HG03095 (cell line): ENCODE results near the gene STK17A.
A peak's percentile ranks its signal among the peaks of the same experiment; 100 is the strongest.

Experiments
- ATAC-seq: cut with Tn5 transposase; IDR thresholded peaks from one replicate; pipeline ENCODE4 v1.9.1; 2021; ENCODE audit warnings: moderate library complexity; ENCODE audit not compliant: unreplicated experiment

STK17A gene

DNA sequence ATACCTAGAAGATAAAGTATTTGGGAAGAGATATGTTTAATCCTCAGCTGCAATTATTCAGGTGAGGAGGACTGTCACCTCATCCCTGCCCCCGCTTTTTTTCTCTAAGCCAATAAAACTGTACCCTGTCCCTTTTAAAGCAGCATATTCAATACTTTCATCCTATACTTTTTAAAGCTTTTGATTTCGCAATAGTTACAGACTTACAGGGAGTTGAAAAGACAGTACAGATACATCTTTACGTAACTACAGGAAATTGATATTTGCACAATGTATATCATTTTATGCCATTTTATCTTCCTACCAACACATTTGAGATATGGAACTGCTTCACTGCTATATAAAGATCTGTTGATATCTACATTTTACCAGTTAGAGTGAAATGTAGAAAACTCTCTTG lies 47.6 kb downstream of the STK17A start:
- no peak for ATAC-seq

DNA sequence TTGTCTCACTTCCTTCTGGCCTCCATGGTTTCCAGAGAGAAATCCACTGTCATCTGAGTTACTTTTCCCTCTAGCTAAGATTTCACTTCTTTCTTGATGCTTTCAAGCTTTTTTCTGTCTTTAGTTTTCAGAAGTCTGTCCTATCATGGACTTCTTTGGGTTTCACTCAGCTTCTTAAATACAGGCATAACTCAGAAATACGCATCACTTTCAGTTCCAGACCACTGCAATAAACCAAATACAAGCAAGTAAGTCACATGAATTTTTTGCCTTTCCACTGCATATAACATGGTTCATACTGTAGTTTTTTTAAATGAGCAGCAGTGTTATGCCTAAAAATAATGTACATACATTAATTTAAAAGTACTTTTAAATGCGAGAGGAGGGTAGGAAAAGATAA lies 48.7 kb downstream of the STK17A start:
- no peak for ATAC-seq

DNA sequence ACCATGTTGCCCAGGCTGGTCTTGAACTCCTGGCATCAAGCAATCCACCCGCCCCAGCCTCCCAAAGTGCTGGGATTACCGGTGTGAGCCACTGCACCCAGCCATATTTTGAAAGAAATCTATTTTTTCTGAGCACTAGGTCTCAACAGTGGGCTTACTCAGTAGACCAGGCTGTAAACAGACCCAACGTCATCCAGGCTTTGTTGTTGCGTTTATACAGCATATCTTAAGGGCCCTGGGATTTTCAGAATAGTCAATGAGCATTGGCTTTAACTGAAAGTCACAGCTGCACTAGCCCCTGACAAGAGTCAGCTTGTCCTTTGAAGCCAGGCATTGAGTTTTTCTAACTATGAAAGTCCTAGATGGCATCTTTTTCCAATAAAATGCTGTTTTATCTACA lies 49.8 kb downstream of the STK17A start:
- no peak for ATAC-seq

DNA sequence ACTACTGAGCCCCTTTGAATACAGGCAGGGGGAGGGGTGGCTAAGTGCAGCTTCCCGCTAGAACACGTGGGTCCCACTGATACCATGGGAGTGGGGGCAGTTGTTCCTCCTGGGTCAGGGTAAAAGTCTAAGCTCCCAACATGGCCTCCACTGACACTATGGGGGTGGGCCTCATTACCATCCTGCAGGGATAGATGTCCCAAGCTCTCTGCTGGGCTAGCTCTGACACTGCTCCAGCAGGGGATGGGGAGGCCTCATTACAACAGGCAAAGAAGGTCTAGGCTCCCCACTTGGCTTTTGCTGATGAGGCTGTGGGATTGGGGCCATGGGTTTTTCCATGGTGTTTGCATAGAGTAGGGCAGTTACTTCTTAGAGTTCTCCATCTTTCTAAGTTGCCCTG lies 51.5 kb downstream of the STK17A start:
- ATAC-seq = no peak

DNA sequence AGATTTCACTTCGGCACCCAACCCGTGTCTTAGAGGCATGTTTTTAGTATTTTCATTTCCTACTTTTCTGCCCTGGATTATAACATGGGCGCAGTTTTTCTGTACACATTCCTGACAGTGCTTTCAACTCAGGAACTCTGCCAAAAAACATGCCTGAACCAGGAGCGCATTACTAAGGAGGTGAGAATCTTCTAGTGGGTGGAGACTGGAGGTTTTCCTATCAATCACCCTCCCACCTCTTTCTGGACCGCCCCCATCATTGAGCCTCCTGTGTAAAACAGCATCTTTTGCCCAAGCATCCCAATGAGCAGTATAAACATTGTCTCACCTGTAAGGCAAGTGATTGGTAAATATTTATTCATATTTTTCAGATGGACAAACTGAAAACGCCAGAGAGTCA lies 53.2 kb downstream of the STK17A start:
- ATAC-seq = no peak

DNA sequence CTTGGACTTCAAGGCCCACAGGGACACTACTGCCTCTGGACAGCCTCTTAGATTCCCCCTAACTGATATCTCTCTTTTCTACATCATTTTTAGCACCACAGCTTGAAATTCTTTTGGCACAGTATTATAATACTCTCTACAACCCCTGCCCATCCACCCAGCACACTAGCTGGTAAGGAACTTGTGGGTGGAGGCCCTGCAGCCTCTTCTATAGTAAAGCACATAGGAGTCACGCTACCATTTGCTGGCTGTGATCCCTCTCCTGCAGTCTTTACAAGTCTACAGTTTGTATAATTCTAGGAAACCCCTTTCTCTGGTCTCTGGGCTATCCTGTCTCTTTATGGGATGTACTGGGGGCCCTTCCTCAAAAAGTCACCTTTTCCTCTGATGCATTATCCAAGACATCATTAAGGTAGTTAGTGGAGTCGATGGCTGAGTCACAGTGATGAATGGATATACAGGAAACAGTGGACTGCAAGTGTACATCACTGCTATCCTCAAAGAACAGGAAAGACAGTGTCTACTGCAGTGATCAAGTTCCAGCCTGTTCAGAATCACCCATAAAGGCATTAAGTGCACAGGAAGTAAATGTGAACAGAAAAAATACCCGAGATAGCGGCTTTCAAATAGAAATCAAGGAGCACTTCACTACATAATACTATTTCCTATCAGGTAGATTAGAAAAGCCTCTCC lies 54.4 kb downstream of the STK17A start:
- ATAC-seq = no peak

DNA sequence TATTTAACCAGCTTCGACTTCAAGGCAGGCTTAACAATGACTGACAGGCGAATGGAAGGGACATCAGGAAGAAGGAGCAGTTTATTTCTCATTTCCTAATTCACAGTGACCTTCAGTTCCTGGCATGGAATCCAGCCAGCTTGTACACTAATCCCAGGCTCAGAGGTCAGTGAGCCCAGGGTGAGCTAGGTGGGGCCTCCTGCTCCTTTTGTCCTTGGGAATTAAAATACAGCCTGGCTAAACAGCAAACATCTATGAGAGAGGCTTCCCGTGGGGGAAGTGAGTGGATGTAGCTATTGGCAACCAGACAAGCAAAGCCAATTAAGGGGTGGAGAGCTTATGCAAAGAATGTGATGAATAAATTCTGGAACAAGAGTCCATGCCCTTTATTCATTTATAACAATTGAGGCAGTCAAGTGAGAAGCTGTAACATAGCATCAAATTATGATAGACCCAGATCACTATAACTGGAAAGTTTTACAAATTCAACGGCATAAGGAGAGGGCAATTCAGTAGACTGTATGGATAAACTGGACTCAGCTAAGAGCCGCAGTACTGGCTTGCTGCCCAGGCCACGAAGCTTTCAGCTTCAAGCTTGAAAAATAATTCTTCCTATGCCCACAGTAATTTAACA lies 57.1 kb downstream of the STK17A start:
- ATAC-seq = no peak

DNA sequence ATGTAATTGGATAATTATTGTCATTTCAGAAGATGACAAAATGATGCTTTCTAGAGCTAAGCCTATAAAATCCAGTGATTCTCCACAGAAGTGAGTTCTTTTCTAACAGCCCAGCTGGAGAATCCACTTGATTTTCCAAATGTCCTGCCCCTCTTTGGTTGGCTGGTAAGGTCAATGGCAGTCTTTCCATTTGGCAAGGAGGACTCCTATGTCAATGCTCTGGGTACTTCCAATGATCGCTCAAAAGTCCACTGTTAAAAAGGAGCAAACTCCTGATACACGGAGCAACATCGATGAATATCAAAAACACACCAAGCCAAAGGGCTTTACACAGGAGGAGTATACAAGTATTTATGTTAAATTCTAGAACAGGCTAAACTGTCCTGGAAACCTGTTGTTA lies 57.8 kb downstream of the STK17A start:
- no peak for ATAC-seq

DNA sequence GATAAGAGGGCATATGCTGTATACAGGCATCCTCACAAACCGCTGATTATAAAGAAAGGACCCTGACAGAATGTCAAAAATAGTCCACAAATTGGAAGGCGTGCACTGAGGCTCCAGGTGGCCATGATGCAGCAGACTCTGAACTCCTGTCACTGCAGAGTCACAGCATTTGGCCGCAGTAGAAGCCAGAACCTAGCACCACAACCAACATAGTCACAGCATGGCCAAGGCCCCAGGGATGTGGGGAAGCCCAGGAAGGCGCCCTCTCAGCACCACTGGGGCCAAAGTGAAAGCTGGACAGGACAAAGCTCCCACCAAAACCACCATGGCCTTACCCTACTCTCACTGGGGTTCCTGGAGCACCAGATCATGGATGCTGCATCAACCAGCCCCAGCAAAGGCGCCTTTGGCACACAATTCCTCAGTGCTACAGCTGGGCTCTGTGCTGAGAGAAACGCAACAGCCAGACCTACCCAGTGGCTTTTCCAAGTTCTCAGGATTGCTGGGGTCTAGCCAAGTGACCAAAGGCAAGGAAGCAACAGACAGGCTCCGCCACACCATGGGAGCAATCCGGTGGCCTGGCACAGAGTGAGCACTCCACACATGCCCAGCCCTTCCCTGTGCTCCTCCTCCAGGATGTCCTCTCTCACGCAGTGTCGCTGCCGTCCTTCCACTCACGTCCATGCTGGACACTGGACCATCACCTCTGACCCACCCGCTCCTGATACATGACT lies 60.2 kb downstream of the STK17A start:
- ATAC-seq = no peak

DNA sequence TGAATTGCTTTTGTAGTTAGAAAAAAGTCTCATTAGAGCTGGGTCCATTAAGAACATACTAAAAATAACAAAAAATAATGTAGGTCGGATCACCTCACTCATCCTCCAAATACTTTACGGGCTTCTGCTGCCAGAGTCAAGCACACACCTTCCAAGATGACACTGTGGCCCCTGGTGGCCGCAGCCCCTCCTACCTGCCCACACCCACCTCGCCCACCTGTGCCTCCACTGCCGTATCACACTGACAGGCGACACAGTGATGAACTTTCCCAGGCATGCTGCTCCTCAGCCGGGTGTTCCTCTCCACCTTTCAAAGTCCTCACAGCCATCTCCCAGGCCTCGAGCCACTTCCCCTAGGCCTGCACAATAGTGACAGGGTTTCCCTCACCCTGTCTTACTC lies 60.9 kb downstream of the STK17A start:
- no peak for ATAC-seq

DNA sequence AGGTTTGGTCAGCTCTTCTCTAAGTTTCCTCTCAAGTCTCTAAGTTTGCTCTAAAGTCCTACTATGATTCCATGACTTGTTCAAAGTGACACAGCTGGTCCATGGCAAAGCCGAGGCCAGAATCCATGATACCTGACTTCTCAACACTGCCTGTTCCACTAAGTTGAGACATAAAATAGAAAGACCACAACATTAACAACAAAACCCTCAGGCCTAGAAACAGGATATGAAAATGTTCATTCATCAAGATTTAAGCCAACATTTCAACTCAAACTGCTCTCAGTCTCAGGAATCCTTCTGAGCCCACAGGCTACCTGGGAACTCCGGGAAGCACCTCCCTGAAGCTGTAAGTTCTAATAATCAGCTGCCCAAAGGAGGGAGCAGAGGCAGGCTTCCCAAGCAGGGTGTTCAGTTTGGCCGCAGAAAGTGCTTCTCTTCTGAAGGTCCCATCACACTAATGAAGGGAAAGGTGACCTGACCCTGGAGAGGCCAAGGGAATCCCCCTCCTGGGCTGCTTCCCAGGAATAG lies 62.9 kb downstream of the STK17A start:
- no peak for ATAC-seq

DNA sequence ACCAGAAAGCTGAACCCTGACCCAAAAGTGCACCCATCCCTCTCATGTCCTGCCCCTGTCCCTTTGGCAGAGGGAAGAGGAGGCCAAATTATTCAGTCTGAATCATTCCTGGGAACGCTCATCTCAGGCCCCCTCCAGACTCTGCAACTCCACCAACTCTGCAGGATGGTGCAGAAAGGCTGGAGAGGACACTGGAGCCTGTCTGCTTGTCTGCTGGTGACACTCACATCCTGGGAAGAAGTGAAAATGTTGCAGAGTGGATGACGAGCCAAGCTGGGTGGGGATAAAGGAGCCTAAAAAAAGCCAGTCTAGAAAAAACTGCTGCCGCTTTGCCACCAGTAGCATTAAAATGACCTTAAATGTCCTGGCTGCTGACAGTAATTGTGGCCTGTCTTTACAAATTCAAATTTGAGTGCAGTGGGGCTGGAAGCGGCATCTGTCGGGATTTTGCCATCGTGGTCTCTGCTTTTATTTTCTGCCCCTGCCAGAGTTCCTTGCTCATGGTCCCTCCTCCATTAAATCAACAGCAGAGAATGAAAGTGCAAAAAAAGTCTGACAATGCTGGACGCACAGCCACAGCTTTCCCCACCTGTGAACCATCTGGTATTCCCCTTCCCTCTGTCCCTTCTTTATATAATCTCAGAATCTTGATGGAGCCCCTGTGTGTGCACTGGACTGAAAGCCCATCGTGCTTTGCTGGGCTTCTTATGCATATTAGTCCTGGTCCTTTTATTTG lies 63.9 kb downstream of the STK17A start:
- ATAC-seq = no peak

DNA sequence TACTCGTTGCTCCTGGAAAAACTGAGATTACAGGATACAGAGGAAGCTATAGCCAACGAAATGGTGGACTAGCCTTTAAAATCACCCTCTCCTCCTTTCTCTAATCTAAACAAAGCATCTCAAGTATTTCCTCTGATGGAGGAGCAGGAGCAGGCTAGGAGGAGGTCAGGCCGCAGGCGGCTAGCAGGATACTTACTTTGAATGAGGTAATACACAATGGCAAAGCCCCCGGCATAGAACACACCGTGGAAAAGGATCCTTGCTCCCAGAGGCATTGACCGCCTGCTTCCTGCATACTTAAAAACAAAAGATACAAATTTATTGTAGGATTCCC lies 64.4 kb downstream of the STK17A start:
- ATAC-seq = no peak

DNA sequence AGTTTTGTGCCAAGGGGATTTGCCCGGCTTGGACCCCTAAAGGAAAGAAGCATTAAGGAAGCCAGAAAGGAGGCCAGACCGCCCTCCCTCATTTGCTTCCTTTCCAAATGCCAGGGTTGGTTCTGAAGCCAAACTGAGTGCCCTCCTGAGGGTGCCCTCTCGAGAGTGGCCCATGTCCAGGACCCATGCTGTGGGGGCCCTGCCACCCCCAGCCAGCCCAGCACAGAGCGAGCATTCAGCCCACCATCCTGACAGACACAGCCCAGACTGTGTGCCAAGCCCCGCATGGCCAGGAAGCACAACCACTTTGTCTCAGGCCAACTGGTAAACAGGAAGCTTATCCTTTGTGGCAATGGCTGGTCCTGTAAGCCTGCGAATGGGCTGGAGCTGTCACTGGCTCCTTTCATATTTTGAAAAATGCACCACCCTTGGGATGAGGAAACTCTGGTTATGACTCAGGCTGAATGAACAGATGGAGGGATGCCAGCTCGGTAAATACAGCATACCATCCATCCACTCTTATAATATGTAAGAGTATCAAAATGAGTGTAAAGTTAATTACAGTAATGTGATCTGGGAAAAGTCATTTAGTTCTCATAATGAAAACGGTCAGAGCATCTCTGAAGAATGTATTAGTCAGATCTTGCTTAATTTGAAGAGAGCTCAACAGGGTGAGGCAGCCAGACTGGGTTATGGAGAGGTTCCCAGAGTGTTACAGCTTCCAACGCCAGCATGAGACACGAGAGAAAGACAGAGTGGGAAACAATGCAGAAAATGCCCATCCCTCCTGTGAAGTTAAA lies 65.0 kb downstream of the STK17A start:
- ATAC-seq = no peak

DNA sequence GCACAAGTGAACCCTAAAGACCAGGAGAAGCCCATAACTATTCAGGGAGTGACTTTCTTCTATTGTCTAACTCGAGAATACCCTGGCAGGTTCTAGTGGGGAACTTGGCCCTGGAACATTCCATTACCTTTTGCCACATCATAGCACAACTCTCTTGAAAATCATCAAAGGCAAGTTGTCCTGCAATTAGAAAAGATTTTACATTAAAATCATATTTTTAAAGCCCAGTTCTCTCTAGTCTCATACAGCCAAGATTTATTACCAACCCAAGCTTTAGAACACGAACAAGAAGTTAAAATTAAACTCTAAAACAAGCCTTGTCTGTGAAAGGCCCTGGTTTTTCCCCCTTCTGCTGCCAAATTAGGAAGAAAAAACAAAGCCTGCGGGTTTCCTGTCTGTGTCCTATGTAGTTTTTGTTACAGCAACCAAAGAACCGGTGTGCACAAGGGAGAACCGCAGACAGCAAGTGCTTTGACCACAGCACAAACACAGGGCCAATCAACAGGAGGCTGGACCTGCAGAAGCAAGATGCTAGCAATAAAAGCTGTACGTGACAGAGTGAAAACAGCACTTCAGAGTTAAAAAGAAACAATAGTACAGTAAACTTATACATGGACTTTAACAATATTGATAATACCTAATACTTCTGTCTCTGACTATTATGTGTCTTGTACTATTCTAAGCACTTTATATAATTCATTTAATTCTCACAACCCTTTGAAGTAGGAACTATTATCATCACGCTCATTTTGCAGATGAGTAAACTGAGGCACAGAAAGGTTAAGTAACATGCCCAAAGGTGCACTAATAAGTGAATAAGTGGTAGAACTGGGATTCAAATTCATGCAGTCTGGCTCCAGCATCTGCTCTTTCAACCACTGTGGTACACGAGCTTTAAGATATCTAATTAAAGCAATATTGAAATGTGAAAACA lies 65.8 kb downstream of the STK17A start:
- ATAC-seq = peak; percentile 56

DNA sequence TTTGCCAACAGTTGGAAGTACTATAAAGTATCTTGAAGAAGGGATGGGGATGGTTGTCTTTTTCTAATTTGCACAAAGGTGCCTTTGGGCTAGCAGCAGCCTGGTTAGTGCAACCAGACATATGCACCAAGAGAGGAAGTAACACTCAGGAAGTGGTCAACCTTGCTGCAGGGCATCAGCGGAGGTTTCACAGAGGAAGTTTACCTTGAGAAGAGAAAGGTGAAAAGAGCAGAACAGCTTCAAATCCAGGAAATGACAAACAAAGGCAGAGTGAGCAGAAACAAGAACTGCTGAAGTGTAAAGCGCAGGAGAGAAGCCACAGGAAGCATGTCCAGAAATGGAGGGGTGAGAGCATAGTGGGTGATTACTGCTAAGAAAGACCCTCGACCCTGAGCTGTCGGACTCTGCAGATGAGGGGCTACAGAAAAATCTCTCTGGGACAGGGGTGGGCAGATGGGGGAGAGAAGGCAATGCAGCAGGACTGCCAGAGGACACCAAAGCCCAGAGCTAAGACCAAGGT lies 66.9 kb downstream of the STK17A start:
- ATAC-seq = peak; percentile 59

DNA sequence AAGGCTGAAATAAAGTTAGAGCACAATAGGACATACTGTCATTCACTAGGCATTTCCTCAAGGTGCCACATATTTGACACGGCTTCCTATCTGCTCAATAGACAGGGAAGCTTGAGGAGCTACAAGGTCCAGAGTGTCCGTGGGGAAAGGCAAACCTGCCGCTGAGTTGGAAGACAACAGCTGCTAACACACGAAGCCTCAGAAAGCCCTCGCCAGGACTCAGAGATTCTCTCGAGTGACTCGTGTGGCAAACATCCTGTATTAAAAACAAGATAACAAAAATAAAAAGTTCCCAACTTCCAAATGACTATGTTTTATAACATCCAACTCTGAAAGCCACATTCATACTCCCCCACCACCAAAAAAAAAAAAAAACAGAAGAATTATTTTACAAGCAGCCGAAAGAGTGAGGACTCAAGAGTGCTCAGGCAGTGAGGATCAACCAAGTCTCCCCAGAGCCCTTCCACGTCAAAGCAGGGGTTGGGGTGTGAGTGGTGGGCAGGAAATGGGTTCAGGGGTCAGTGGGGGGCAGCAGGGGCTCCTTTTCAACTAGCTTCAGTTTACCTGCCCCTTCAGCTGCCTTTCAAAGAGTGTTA lies 67.6 kb downstream of the STK17A start:
- ATAC-seq = no peak

DNA sequence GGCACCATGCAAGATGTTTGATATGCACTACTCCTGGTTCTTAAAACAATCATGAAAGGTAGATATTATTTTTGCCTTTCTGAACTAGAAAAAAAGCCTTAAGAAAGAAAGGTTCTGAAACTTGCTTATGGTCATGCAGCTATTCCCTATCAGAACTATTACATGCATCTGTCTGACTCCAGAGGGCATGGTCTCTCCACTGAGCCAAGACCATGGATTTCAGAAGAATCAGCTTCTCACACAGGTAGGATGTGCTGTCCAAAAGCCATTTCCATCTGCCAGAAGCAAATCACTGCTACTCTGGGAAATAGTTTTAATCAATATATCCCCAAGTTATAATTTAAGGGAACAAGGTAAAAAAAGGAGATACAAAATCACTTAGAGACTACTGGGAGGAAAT lies 69.5 kb downstream of the STK17A start:
- ATAC-seq = no peak

DNA sequence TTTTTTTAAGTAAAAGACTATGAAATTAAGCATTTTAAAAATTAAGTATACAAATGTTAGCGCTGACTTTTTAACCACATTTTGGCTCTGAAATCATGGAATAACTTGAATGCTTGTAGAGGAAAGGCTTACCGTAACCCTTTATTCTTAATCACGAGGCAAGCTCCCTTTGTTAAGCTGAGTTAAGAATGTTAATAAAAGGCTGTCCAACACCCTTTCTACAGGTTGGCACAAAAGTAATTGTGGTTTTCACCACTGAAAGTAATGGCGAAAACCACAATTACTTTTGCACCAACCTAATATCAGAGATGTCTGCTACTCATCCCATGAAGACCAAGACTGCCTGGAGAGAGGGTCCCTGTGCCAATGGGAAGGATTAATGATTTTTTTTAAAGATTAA lies 70.6 kb downstream of the STK17A start:
- no peak for ATAC-seq
